Bone marrow (tissue), 2 donors: ENCODE data around the gene SELENOT.

ENCODE experiments used
- DNase-seq, 2 donors: peaks; one replicate each; lab custom pipeline; 2025; lab: John Stamatoyannopoulos, UW

SELENOT gene

GRCh38 chr3:150663461-150663860 lies 60.3 kb downstream of the SELENOT start:
- no peak for DNase-seq

DNA sequence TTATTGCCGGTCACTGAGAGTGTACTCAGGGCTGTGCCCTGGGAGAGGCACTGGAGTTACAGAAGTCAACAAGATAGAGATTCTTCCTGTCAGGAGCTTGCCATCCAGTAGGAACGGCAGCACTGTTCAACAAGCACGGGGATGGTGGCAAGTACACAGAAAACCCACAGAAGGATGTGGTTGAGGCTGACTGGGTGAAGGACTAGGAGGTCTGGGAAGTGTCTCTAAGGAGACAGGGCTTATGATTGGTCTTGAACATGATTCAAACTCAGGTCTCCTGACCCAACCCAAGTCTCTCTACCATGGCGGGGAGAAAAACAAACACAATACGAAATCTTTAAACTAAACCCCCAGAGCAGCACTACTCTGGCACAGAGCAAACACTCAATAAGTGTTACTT lies 63.0 kb downstream of the SELENOT start:
- no peak for DNase-seq

DNA sequence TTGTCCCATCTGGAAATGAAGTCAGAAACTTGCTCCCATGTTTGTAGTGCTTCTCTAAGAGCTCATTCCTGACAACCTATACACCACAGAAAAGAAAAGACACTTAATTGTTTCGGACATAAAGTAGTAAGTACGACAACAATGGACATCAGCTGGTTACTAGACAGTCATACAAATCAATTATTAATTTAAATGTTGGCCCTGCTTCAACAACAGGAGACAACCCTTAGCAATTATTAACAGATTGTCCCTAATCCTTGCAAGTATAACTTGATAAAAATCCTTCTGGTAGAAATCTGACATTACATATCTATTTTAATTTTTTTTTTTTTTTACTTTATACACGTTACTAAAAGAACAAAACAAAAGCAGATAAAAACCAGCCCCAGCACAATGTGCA lies 70.8 kb downstream of the SELENOT start:
- DNase-seq: no peak

DNA sequence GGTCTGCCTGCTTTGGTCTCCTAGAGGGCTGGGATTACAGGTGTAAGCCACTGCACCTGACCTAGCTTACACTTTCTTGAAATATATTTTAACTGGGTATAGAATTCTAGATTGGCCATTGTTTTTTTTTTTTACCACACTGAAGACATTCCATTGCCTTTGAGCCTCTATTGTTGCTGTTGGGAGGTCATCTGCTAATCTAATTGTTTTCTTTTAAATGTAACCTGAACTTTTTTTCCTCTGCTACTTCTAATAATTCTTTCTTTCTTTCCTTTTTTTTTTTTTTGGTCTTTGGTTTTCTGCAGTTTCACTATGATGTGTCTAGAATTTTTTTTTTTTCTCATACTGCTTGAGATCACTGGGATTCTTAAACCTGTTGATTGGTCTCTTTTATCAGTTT lies 72.5 kb downstream of the SELENOT start:
- no peak for DNase-seq
